ENCODE data around the gene IGFL2. TPM values are rescaled to one million over a fixed set of nuclear protein-coding genes. Genes with fewer than 3 reads are reported as not detected.

The IGFL2 gene
- total RNA-seq, 1 experiment from 2014 or later: not detected

GRCh38 chr19:46100344-46100743 is 47.7 kb upstream of the IGFL2 start:
- TF ChIP-seq POLR2AphosphoS5 (IDR thresholded peaks at IDR 0.05; ENCODE audit: low read depth, low read length) (no peak), ELF1 (IDR thresholded peaks at IDR 0.05; ENCODE audit: borderline replicate concordance, low read depth) (no peak), CBX3 (IDR thresholded peaks at IDR 0.05; ENCODE audit: low read depth) (no peak), REST (IDR thresholded peaks at IDR 0.05; ENCODE audit: low read depth) (no peak), ATF3 (IDR thresholded peaks at IDR 0.05) (no peak), YY1 (IDR thresholded peaks at IDR 0.05; ENCODE audit: extremely low read depth, insufficient replicate concordance, low read depth, low read length) (no peak), FOSL1 (IDR thresholded peaks at IDR 0.05; ENCODE audit: low read depth) (no peak), EZH2 (IDR thresholded peaks at IDR 0.05) (no peak), EGR1 (IDR thresholded peaks at IDR 0.05; ENCODE audit: low read depth) (no peak), RAD21 (IDR thresholded peaks at IDR 0.05; ENCODE audit: low read depth) (no peak), EZH2phosphoT487 (IDR thresholded peaks at IDR 0.05; ENCODE audit: borderline replicate concordance) (no peak), SP1 (IDR thresholded peaks at IDR 0.05; ENCODE audit: low read depth) (no peak), ZBTB33 (IDR thresholded peaks at IDR 0.05; ENCODE audit: extremely low read depth, insufficient replicate concordance, low read length) (no peak), POLR2A (IDR thresholded peaks at IDR 0.05; ENCODE audit: borderline replicate concordance, extremely low read depth, insufficient read depth, insufficient read length) (no peak), MAX (IDR thresholded peaks at IDR 0.05) (no peak), SIN3A (IDR thresholded peaks at IDR 0.05; ENCODE audit: low read depth) (no peak), CEBPB (IDR thresholded peaks at IDR 0.05; ENCODE audit: low read depth) (no peak), SRF (IDR thresholded peaks at IDR 0.05; ENCODE audit: low read depth) (no peak)
- Histone ChIP-seq H2AFZ (ENCODE audit: low read depth, low read length, poor library complexity, severe bottlenecking) (no peak overlapping the region), H3K27ac (ENCODE audit: low read depth, low read length) (no peak overlapping the region), H3K9ac (ENCODE audit: low read length) (no peak overlapping the region), H3K4me1 (ENCODE audit: control insufficient read depth in 1 of 2, insufficient read depth in 2 of 2, low read length in 2 of 2) (no peaks in the 10 kb centered on the region), H4K20me1 (ENCODE audit: insufficient read depth) (no peaks in the 10 kb centered on the region), H3K79me2 (ENCODE audit: insufficient read depth, low read length) (no peaks in the 10 kb centered on the region), H3K27me3 (ENCODE audit: insufficient read depth, low read length) (no peaks in the 10 kb centered on the region), H3K4me2 (ENCODE audit: low read length) (no peak overlapping the region), H3K9me3 (ENCODE audit: control insufficient read depth in 1 of 2, insufficient read depth in 1 of 2, low read depth in 1 of 2, low read length in 2 of 2) (peaks cover 0 to 8% of the 10 kb centered on the region in 2 experiments; a peak in 2 of 4 replicates), H3K36me3 (ENCODE audit: control insufficient read depth in 1 of 2, insufficient read depth in 2 of 2, low read length in 2 of 2) (no peaks in the 10 kb centered on the region), H3K4me3 (replicated peaks in 1 of 2; ENCODE audit: low read depth in 1 of 2, low read length in 2 of 2) (no peak overlapping the region), H3K9me2 (ENCODE audit: insufficient read depth) (no peaks in the 10 kb centered on the region)
- POLR2A ChIA-PET: no interaction called here
- BruUV-seq (replicated peaks): no TSS peak
- RAD21 ChIA-PET (ENCODE audit: low non-redundant PET in 1 of 2, low total read pairs in 2 of 2, uncharacterized antibody in 2 of 2, unreplicated experiment in 2 of 2): no interaction called here
- CTCF ChIA-PET: no interaction called here
- DNase-seq (ENCODE audit: low read depth, low spot score) (no peak), ATAC-seq (no peak)
- intact Hi-C loops (cut with micrococcal nuclease): no loop called here
